Endothelial cell (in vitro differentiated cells): ENCODE measurements around the gene STX1B. TPM values are rescaled to one million over a fixed set of nuclear protein-coding genes. Genes with fewer than 3 reads are reported as not detected.
A peak's percentile ranks its signal among the peaks of the same experiment; 100 is the strongest.
"Not testable (repeated sequence)": the region's sequence is repeated elsewhere in the genome, so short reads cannot be mapped to it uniquely, and the experiment has no call there.

Experiments used
- DNase-seq: peaks from one replicate; pipeline ENCODE4 v3.0.0; 2021; ENCODE audit warnings: low spot score
- H3K27ac Mint-ChIP-seq: one replicate; pipeline ENCODE4 v1.8.0; 2021; ENCODE audit warnings: mixed read lengths, inconsistent platforms; ENCODE audit not compliant: unreplicated experiment
- H3K27me3 Mint-ChIP-seq: one replicate; pipeline ENCODE4 v1.8.0; 2021; ENCODE audit warnings: mild to moderate bottlenecking, moderate library complexity, mixed read lengths, inconsistent platforms; ENCODE audit not compliant: unreplicated experiment
- H3K36me3 Mint-ChIP-seq: one replicate; pipeline ENCODE4 v1.8.0; 2021; ENCODE audit warnings: mild to moderate bottlenecking, low read depth, mixed read lengths, inconsistent platforms; ENCODE audit not compliant: unreplicated experiment
- H3K4me1 Mint-ChIP-seq: one replicate; pipeline ENCODE4 v1.8.0; 2021; ENCODE audit warnings: mild to moderate bottlenecking, mixed read lengths, inconsistent platforms; ENCODE audit not compliant: unreplicated experiment
- H3K4me3 Mint-ChIP-seq: one replicate; pipeline ENCODE4 v1.8.0; 2021; ENCODE audit warnings: mild to moderate bottlenecking, mixed read lengths, inconsistent platforms; ENCODE audit not compliant: unreplicated experiment
- H3K9me3 Mint-ChIP-seq: one replicate; pipeline ENCODE4 v1.8.0; 2021; ENCODE audit warnings: mixed read lengths, inconsistent platforms; ENCODE audit not compliant: unreplicated experiment
- total RNA-seq: library from RNA; stranded (reverse); fragmentation: NEBNext Ultra II Directional; extraction: Animal tissue kit (Norgen Biotek cat#: 25700); gene quantifications from one replicate; pipeline ENCODE4 v1.2.1, GENCODE V29; 2021; ENCODE audit not compliant: unreplicated experiment
- TF ChIP-seq, protein P1 (sequence below): fragments of 200-600 bp; sonication (generic); IDR thresholded peaks from one replicate; pipeline ENCODE4 v1.5.0; 2021; ENCODE audit warnings: antibody characterized with exemption; ENCODE audit not compliant: unreplicated experiment

The STX1B gene
- total RNA-seq, 1 donor from 2014 or later = 5.5 TPM

DNA sequence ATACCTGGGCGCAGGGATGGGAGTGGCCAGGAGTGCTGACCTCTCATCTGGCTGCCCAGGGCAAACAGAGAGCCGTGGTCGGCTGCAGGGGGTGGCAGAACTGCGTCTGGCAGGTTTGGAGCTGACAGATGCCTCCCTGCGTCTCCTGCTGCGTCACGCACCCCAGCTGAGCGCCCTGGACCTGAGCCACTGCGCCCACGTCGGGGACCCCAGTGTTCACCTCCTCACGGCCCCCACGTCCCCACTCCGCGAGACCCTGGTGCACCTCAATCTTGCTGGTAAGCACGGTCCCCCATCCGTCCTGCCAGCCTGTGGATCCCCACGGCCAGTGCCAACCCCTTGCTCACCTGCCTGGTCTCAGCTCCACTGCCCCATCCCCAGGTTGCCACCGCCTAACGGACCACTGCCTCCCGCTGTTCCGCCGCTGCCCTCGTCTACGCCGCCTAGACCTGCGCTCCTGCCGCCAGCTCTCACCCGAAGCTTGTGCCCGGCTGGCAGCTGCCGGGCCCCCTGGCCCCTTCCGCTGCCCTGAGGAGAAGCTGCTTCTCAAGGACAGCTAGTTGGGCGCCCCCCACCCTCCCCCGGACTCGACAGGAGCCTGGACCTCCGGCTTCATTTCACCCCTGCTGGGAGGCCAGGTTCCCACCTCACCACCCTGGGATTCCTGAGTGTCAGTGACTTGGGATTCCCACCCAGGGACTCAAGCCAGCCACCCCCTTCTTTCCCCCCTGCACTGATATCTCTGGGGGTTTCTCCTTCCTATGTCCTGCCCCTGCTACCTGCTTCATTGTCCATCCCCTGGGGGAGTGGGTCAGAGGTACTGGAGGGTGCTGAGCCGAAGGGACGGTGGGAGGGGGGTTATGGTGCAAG lies 63.5 kb downstream of the STX1B start:
- Mint-ChIP-seq H3K27me3 (peaks cover 15% of the 10 kb centered on the region), H3K27ac (peak overlapping the region; percentile 83), H3K36me3 (peaks cover 35% of the 10 kb centered on the region), H3K4me1 (peaks cover 17% of the 10 kb centered on the region), H3K9me3 (no peaks in the 10 kb centered on the region), H3K4me3 (peak overlapping the region; percentile 84)
- no peak for DNase-seq
- TF ChIP-seq, protein P1, sequence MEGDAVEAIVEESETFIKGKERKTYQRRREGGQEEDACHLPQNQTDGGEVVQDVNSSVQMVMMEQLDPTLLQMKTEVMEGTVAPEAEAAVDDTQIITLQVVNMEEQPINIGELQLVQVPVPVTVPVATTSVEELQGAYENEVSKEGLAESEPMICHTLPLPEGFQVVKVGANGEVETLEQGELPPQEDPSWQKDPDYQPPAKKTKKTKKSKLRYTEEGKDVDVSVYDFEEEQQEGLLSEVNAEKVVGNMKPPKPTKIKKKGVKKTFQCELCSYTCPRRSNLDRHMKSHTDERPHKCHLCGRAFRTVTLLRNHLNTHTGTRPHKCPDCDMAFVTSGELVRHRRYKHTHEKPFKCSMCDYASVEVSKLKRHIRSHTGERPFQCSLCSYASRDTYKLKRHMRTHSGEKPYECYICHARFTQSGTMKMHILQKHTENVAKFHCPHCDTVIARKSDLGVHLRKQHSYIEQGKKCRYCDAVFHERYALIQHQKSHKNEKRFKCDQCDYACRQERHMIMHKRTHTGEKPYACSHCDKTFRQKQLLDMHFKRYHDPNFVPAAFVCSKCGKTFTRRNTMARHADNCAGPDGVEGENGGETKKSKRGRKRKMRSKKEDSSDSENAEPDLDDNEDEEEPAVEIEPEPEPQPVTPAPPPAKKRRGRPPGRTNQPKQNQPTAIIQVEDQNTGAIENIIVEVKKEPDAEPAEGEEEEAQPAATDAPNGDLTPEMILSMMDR = no peak

GRCh38 chr16:30944352-30944751 lies 66.1 kb downstream of the STX1B start:
- no peak for DNase-seq
- Mint-ChIP-seq H3K36me3 (peaks cover 47% of the 10 kb centered on the region), H3K27ac (no peak overlapping the region), H3K9me3 (no peaks in the 10 kb centered on the region), H3K4me3 (peak overlapping the region; percentile 32), H3K27me3 (peaks cover 11% of the 10 kb centered on the region), H3K4me1 (peaks cover 10% of the 10 kb centered on the region)
- TF ChIP-seq, protein P1 = no peak

DNA sequence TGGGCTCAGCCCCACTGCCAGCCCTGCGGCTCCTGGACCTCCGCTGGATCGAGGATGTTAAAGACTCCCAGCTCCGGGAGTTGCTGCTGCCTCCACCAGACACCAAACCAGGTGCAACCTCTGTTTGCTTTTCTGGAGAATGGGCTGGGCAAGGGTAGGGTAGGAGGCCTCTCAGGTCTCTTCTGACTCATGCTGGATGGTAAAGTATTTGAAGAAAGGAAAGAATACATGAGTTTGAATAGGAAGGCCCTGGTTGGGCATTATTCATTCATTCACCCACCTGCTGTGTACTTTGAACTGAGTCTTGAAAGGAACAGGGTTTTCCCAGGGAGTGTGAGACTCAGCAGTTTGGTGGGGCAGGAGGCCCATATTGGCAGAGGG lies 68.0 kb downstream of the STX1B start:
- Mint-ChIP-seq H3K4me3 (no peak overlapping the region), H3K4me1 (peaks cover 15% of the 10 kb centered on the region), H3K36me3 (peaks cover 49% of the 10 kb centered on the region), H3K9me3 (no peaks in the 10 kb centered on the region), H3K27me3 (peaks cover 15% of the 10 kb centered on the region), H3K27ac (peak overlapping the region; percentile 18)
- DNase-seq = no peak
- TF ChIP-seq, protein P1 = no peak

DNA sequence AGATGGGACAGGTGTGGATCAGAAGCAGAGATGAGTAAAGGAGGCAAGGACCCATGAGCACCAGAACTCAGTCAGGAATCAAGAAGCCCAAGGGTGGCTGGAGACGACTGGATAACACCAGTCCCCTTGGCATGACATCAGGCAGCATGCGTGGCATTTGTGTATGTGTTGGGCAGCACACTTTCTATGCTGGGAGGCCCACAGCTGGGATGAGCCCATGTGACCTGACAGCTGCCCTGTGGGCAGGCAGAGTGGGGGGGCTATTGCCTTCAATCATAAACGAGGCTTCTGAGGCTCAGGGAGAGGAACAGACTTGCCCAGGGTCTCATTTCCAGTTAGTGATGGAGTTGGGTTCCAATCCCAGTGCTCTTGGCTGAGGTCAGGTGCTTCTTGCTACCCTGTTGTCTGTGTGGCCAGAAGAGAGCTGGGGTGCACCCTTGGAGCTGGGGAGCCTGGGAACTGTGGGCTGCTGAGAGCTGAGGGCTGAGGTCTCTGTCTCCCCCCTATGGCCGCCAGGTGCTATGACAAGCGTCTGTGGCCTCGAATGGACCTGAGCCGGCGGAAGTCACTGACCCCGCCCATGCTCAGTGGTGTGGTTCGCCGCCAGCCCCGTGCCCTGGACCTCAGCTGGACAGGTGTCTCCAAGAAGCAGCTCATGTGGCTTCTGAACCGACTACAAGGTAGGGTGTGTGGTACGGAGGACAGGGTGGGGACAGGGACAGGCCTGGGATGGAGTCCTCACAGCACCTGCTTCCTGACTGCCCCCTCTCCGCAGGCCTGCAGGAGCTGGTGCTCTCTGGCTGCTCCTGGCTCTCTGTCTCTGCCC lies 68.6 kb downstream of the STX1B start:
- Mint-ChIP-seq H3K9me3 (no peaks in the 10 kb centered on the region), H3K4me3 (peak overlapping the region; percentile 64), H3K27ac (peak overlapping the region; percentile 32), H3K36me3 (peaks cover 54% of the 10 kb centered on the region), H3K27me3 (peaks cover 18% of the 10 kb centered on the region), H3K4me1 (peaks cover 18% of the 10 kb centered on the region)
- DNase-seq = peak; percentile 73
- TF ChIP-seq, protein P1 = peak; percentile 75

- Mint-ChIP-seq H3K27me3 (peaks cover 21% of the 10 kb centered on the region), H3K27ac (peak overlapping the region; percentile 75), H3K36me3 (peaks cover 61% of the 10 kb centered on the region), H3K4me1 (peaks cover 21% of the 10 kb centered on the region)
- not testable (repeated sequence) for DNase-seq, H3K4me3 Mint-ChIP-seq, H3K9me3 Mint-ChIP-seq
These were observed 70.9 kb downstream of the STX1B start for GRCh38 chr16:30939571-30939970.

Other genes with a start within 250 kb of the STX1B start
- gene CFAP119, start 248.6 kb downstream of the STX1B start, total RNA-seq = 5.2 TPM
- 108 TPM for gene RNF40, start 248.3 kb downstream of the STX1B start, total RNA-seq
- 29.7 TPM for gene ZNF629, start 223.4 kb downstream of the STX1B start, total RNA-seq
- 53.9 TPM for gene BCL7C, start 116.6 kb downstream of the STX1B start, total RNA-seq
- 3.4 TPM for gene CTF1, start 114.0 kb downstream of the STX1B start, total RNA-seq
- 117 TPM for gene FBXL19, start 87.1 kb downstream of the STX1B start, total RNA-seq
- gene ORAI3, start 61.6 kb downstream of the STX1B start, total RNA-seq = 42.9 TPM
- gene SETD1A, start 52.9 kb downstream of the STX1B start, total RNA-seq = 23.4 TPM
- gene HSD3B7, start 25.4 kb downstream of the STX1B start, total RNA-seq = 5.3 TPM
- 74.2 TPM for gene STX4, start 22.9 kb upstream of the STX1B start, total RNA-seq
- 13.6 TPM for gene ZNF668, start 63.6 kb upstream of the STX1B start, total RNA-seq
- gene ZNF646, start 63.8 kb upstream of the STX1B start, total RNA-seq = 25.5 TPM
- 1.8 TPM for gene PRSS53, start 78.3 kb upstream of the STX1B start, total RNA-seq
- 59.6 TPM for gene VKORC1, start 84.2 kb upstream of the STX1B start, total RNA-seq
- 56.8 TPM for gene BCKDK, start 97.7 kb upstream of the STX1B start, total RNA-seq
- 49.7 TPM for gene KAT8, start 107.0 kb upstream of the STX1B start, total RNA-seq
- 3.8 TPM for gene PRSS8, start 125.1 kb upstream of the STX1B start, total RNA-seq
- gene PRSS36, start 139.4 kb upstream of the STX1B start, total RNA-seq = 0.74 TPM
- 590 TPM for gene FUS, start 169.5 kb upstream of the STX1B start, total RNA-seq
- gene PYCARD, start 192.1 kb upstream of the STX1B start, total RNA-seq = 35.6 TPM
- gene TRIM72, start 203.5 kb upstream of the STX1B start, total RNA-seq = 0.18 TPM
- gene PYDC1, start 206.5 kb upstream of the STX1B start, total RNA-seq = not detected
- gene ITGAM, start 249.3 kb upstream of the STX1B start, total RNA-seq = 0.74 TPM